K562 (cell line): Measurements from ENCODE around the gene EGLN3. TPM values are rescaled to one million over a fixed set of nuclear protein-coding genes. Genes with fewer than 3 reads are reported as not detected.

ENCODE experiments used
- BCL6 ChIP-seq: fragments of 250-450 bp; sonication (Bioruptor Pico); IDR thresholded peaks from 2 replicates; pipeline ENCODE4 v1.4.0; 2020
- EP300 ChIP-seq: IDR thresholded peaks from 2 replicates; pipeline ENCODE4 v1.6.1; 2012; ENCODE audit warnings: low read length, improper control_type of control experiment
- FUS ChIP-seq: fragments of 200-400 bp; formaldehyde crosslinking; optimal IDR thresholded peaks from 2 replicates; pipeline ENCODE3; 2017; ENCODE audit warnings: low read depth, low read length
- HDAC8 ChIP-seq: fragments of 450-650 bp; IDR thresholded peaks from 2 replicates; pipeline ENCODE4 v1.6.1; 2016; ENCODE audit warnings: mild to moderate bottlenecking, missing genetic modification characterization, moderate library complexity, missing compliant biosample characterization
- HNRNPH1 ChIP-seq: fragments of 200-400 bp; formaldehyde crosslinking; optimal IDR thresholded peaks from 2 replicates; pipeline ENCODE3; 2017; ENCODE audit warnings: low read depth, mild to moderate bottlenecking, low read length, moderate library complexity
- MAZ ChIP-seq, 2 experiments: fragments of 450-650 bp in 1 of 2; sonication (generic) in 1 of 2; formaldehyde crosslinking; IDR thresholded peaks in 1 of 2; conservative IDR thresholded peaks in 1 of 2; 2 replicates each; pipeline versions ENCODE4 v1.4.0 to v1.5.0; 2020; ENCODE audit warnings: mild to moderate bottlenecking in 1 of 2, missing genetic modification reagents in 1 of 2
- POLR2AphosphoS2 ChIP-seq: IDR thresholded peaks from 2 replicates; pipeline ENCODE4 v1.6.1; 2012; ENCODE audit warnings: low read length, improper control_type of control experiment
- RFX1 ChIP-seq: fragments of 450-650 bp; IDR thresholded peaks from 2 replicates; pipeline ENCODE4 v1.6.1; 2016; ENCODE audit warnings: mild to moderate bottlenecking, moderate library complexity
- polyA plus RNA-seq, 8 experiments: library from polyadenylated mRNA; depleted of rRNA in 4 of 8; stranded (reverse) in 5 of 8; unstranded in 3 of 8; fragments of >200 nt; fragmentation: Nextera tagmentation in 2 of 8; fragmentation: Illumina TruSeq in 1 of 8; extraction: Ambion mirVana in 2 of 8; extraction: Trizol in 1 of 8; gene quantifications; 2 replicates each; pipeline versions ENCODE4 v1.2.1 to v1.2.3, GENCODE V29; 2011 to 2014; ENCODE audit warnings: inconsistent platforms in 1 of 8, missing spikeins in 1 of 8
- total RNA-seq, 7 experiments: library from RNA; depleted of rRNA in 6 of 7; stranded (reverse); fragments of >200 nt in 6 of 7; fragmentation: Illumina TruSeq in 2 of 7; extraction: Trizol in 2 of 7; gene quantifications; 2 replicates each; pipeline versions ENCODE4 v1.2.1 to v1.2.3, GENCODE V29; 2011 to 2021; ENCODE audit warnings: low replicate concordance in 1 of 7
- TF ChIP-seq, protein P1 (sequence below): sonication (generic); formaldehyde crosslinking; IDR thresholded peaks from 2 replicates; pipeline ENCODE4 v1.8.0; 2022; ENCODE audit warnings: mild to moderate bottlenecking, missing genetic modification reagents, borderline replicate concordance
- TF ChIP-seq, protein P2 (sequence below): fragments of 250-450 bp; sonication (Bioruptor Pico); IDR thresholded peaks from 2 replicates; pipeline ENCODE4 v1.4.0; 2020; ENCODE audit warnings: mild to moderate bottlenecking

Gene EGLN3
- total and polyA plus RNA-seq, 9 of the 15 experiments (the other 6 are each of a cell fraction or from before 2014, with no cell fraction given): 2.5 to 87.6 (median 5.8) TPM

DNA sequence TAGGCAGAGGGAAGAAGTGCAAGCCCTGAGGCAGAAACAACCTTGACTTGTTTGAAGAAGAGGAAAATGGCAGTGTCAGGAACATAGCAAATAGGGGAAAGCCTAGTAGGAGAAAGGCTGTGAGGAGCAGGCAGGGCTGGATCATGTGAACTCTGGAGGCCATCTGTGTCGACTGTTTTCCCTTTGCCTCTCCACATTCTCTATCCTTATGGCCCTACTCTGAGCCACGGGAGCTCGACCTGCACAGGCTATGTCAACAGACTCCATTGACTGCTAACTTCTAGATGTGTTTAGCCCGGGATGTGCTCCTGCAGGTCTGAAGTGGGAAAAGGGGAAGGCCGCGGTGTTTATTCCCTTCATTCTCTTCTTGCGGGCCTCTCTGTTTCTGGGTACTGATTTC lies 35.2 kb downstream of the EGLN3 start (continued):
- TF ChIP-seq MAZ (CRISPR knock-in tag; conservative IDR thresholded peaks at IDR 0.05 in 1 of 2, IDR thresholded peaks at IDR 0.05 in 1 of 2) (no peak), EP300 (no peak), POLR2AphosphoS2 (no peak), FUS (no peak), BCL6 (CRISPR knock-in tag) (no peak), RFX1 (no peak), HDAC8 (tag) (no peak), HNRNPH1 (no peak)
- TF ChIP-seq, protein P1, sequence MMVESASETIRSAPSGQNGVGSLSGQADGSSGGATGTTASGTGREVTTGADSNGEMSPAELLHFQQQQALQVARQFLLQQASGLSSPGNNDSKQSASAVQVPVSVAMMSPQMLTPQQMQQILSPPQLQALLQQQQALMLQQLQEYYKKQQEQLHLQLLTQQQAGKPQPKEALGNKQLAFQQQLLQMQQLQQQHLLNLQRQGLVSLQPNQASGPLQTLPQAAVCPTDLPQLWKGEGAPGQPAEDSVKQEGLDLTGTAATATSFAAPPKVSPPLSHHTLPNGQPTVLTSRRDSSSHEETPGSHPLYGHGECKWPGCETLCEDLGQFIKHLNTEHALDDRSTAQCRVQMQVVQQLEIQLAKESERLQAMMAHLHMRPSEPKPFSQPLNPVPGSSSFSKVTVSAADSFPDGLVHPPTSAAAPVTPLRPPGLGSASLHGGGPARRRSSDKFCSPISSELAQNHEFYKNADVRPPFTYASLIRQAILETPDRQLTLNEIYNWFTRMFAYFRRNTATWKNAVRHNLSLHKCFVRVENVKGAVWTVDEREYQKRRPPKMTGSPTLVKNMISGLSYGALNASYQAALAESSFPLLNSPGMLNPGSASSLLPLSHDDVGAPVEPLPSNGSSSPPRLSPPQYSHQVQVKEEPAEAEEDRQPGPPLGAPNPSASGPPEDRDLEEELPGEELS (CRISPR knock-in tag): no peak
- TF ChIP-seq, protein P2, sequence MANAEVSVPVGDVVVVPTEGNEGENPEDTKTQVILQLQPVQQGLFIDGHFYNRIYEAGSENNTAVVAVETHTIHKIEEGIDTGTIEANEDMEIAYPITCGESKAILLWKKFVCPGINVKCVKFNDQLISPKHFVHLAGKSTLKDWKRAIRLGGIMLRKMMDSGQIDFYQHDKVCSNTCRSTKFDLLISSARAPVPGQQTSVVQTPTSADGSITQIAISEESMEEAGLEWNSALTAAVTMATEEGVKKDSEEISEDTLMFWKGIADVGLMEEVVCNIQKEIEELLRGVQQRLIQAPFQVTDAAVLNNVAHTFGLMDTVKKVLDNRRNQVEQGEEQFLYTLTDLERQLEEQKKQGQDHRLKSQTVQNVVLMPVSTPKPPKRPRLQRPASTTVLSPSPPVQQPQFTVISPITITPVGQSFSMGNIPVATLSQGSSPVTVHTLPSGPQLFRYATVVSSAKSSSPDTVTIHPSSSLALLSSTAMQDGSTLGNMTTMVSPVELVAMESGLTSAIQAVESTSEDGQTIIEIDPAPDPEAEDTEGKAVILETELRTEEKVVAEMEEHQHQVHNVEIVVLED (CRISPR knock-in tag): no peak
